Stimulated activated CD4-positive, alpha-beta T cell treated with anti-CD3 and anti-CD28 coated beads, Interleukin-4, amount 100 ng/mL, for 4 hours (primary cell): ENCODE measurements around the gene OTUB2.
"Not testable (repeated sequence)": the region's sequence is repeated elsewhere in the genome, so short reads cannot be mapped to it uniquely, and the experiment has no call there.

Source experiments
- DNase-seq, 2 experiments: peaks; one replicate each; pipeline ENCODE4 v3.0.0-alpha.2; 2020

The OTUB2 gene

GRCh38 chr14:94062344-94062940 is 36.3 kb downstream of the OTUB2 start:
- no peak for DNase-seq

DNA sequence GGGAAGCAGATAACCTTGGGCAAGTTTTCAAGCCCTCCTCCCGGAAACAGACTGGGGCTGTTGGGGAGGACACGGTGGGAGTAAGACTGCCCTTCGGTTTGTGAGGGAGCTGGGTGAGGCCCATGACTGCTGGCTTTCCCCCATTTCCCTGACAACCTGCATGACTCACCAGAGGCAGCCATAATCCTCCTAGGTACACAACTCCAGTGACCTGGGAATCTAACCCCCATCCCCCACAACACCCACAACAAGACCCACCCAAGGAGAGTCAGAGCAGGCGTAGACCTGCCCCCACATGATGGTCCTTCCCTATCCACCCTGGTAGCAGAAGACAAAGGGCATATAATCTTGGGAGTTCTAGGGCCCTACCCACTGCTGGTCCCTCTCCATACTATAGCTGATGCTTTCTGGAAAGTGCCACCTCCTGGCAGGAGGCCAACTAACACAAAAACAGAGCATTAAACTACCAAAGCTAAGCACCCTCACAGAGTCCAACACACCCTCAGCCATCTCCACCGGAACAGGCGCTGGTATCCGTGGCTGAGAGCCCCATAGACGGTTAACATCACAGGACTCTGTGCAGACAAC is 40.0 kb downstream of the OTUB2 start:
- no peak for DNase-seq

GRCh38 chr14:94072076-94072475 is 45.9 kb downstream of the OTUB2 start:
- DNase-seq: not testable (repeated sequence)

DNA sequence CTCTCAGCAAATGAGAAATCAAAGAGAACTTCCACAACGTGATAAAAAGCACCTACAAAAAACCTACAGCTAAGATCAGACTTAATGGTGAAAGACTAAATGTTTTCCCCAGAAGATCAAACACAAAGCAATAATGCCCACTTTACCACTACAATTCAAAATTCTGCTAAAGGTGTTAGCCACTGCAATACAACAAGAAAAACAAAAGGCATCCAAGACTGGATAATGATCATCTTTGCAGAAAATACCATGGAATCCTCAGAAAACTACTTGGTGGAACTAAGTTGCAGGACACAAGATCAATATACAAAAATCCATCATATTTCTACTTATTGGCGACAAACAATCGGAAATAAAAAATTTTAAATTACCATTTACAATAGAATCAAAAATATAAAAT is 48.4 kb downstream of the OTUB2 start:
- no peak for DNase-seq

GRCh38 chr14:94075008-94075407 is 48.9 kb downstream of the OTUB2 start:
- DNase-seq: no peak

- DNase-seq: no peak
These were observed 51.1 kb downstream of the OTUB2 start for GRCh38 chr14:94077111-94077821.

DNA sequence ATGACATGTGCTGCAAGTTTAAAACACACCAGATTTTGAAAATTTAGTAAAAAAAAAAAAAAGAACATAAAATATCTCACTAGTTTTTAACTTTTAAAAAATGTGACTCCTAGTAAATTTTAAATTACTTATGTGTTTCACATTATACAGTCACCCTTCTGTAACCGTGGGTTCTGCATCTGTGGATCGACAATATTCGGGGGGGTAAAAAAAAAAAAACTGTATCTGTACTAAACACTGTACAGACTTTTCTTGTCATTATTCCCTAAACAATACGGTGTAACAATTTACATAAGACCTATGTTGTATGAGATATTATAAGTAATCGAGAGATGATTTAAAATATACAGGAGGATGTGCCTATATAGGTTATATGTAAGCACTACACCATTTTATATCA is 51.7 kb downstream of the OTUB2 start:
- no peak for DNase-seq

DNA sequence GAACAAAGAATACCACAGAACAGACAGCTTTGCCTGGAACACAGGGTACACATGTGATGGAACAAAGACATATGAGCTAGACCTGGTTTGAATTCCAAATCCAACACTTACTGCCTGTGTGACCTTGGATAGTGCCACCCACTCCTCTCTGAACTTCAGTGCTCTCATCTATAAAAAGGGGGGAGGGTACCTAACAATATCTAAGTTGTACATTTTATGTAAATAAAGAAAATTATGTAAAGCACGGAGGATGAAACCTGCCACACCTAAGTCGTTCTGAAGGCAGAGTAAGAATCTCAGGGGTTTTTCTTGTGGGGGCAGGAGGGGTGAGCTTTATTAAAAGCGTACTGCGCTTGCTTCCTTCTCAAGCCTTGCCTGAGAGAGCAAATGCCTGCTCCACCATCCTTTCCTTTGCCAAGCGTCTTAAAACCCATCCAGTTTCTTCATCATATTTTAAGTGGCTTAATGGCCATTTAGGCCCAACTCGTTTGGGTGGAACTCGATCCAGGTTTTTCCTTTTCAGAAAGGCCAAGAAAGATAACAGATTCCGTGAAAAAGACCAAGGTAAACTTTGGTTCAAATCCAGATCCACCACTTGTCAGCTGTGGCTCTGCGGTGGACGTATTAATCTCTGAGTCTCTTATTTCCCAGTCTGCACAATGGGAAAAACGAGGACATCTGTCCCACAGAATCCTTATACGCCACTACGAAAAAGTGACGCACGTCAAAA is 53.9 kb downstream of the OTUB2 start:
- no peak for DNase-seq

DNA sequence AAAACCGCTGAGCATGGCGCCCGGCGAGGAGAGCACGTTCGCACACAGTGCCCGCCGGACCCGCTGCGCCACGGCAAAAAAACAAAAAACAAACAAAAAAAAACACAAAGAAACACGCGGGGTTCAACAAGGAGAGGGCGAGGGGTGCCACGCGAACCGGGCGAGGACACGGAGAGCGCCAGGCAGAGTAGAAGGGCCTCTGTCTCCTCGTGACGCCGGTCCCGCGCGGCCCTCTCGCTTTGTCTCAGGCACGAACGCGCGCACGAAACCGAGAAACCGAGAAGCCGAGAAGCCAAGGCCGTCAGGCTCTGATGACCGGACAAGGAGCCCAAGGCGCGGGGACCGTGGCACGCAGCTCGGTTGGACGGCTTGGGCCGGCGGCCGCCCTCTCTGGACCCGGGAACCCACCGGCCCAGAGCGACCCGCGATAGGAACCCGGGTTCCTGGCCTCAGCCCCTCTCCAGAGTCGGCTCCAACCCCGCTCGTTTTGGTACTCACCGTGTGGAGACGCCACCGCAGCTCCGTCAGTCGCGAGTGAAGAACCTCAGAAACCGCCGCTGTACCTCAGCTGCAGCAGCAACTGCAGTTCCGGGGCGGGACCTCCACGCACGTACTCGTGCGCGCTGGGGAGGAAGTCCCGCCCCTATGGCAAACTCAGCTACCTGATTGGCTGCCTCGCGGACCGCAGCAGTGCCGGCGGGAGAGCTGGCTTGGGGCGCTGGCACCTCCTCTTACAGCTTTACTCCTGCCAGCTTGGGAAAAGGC is 54.7 kb downstream of the OTUB2 start, which contains the start of the genes DDX24 and IFI27L1:
Gene DDX24 (minus strand): TSS at position 582 of the 765 bp plus-strand sequence. CDS start 1,460 bp downstream, outside the sequence.
Gene IFI27L1 (plus strand): TSS at position 690 of the 765 bp plus-strand sequence. CDS start 15,628 bp downstream, outside the sequence.
- peak; percentile 95 to 96 for DNase-seq

DNA sequence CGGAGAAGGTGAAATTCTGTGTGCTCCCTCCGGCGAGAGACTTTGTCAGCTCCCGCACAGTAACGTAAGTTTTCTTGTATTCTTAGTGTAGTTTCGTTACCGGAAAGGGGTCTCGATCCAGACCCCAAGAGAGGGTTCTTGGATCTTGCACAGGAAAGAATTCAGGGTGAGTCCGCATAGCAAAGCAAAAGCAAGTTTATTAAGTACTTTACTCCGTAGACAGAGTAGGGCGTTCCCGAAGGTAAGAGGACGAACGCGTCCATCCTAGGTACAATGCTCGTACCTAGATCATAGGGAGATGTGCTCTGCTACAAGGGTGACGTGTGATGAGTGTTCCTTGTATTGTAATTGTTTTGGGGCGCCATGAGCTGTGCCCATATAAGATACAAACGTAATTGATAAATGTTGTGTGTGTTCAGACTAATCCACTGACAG is 55.3 kb downstream of the OTUB2 start:
- DNase-seq: no peak

- DNase-seq: no peak
These were observed 61.8 kb downstream of the OTUB2 start for GRCh38 chr14:94087891-94088290.

DNA sequence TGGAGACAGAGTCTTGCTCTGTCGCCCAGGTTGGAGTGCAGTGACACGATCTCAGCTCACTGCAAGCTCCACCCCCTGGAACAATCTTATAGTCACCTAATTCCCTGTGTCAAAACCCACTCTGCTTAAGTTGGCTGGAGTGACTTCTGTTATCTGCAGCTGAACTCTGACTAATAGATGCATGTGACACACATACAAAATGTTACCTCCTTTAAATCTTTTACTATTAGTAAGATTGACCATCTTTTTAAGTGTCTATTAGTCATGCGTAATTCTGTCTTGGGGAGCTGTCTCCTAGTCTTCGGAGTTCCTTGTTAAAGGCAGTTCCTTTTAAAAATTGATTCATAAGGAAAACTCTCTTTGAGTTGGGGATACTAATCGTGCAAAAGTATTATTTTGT is 62.4 kb downstream of the OTUB2 start:
- no peak for DNase-seq

DNA sequence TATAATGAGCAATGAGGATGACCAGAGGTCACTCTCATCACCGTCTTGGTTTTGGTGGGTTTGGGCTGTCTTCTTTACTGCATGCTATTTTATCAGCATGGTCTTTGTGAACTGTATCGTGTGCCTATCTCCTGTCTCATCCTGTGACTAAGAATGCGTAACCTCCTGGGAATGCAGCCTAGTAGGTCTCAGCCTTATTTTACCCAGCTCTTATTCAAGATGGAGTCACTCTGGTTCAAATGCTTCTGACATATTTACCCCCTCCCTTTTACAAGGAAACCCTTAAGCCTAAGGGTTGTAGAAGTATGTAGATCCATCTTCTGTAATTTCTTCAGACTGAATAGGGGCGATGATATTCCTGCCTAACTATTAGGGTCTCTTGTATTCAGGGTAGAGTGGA is 63.3 kb downstream of the OTUB2 start:
- DNase-seq: no peak

DNA sequence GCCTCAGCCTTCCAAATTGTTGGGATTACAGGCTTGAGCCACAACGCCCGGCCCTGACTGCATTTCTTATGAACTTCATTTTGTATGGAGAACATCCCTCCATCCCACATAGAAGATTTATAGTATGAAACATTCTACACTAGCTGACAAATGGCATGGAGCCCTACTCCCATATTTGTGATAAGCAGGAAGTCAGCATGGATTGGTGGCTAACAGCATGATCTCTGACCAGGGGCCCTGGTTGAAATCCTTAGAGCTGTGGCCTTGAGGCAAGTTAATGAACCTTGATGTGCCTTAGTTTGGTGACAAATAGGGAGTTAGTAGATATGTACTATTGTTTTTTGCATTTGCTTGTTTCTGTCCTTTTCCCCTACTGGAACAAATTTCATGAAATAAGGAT is 67.3 kb downstream of the OTUB2 start:
- DNase-seq: no peak

DNA sequence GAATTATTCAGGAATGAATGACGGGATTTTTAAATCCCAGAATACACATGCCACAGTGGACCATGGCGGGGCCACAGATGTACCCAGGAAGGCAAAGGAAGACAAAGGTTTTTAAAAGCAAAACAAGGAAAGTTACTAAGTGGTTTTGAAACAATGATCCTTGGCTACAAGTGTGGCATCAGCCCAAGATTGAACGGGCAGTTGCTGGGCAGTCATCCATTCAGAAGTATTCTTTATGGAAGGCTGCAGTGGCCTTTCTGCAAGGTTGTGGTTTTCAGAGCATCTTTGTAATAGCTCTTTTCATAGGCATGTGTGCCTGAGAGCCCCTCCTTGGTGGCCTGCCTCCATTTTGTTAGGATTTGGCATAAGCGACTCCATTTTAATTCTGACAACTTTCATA is 71.0 kb downstream of the OTUB2 start:
- no peak for DNase-seq
